Lung (tissue), 16 donors: Measurements from ENCODE around the gene STPG1. TPM values are rescaled to one million over a fixed set of nuclear protein-coding genes. Genes with fewer than 3 reads are reported as not detected.
"Not testable (repeated sequence)": the region's sequence is repeated elsewhere in the genome, so short reads cannot be mapped to it uniquely, and the experiment has no call there.

Experiments used
- ATAC-seq: fragments of 200-7000 bp; cut with Tn5 transposase; one replicate; pipeline ENCODE4 v1.9.1; 2020; ENCODE audit warnings: moderate number of reproducible peaks; ENCODE audit not compliant: insufficient read depth, low FRiP score
- DNase-seq, 3 donors: peaks; one replicate each; pipeline ENCODE4 v3.0.0-alpha.2; 2013 to 2017
- H3K27ac ChIP-seq, 2 donors: one replicate each; pipeline ENCODE4 v1.5.1; 2013; ENCODE audit warnings: mild to moderate bottlenecking in 2 of 2, moderate library complexity in 2 of 2, control low read depth in 1 of 2, inconsistent platforms in 1 of 2, low read depth in 1 of 2, low read length in 1 of 2
- H3K27me3 ChIP-seq, 3 donors: one replicate each; pipeline ENCODE4 v1.5.1; 2013; ENCODE audit warnings: low read length in 2 of 3; ENCODE audit not compliant: control insufficient read depth in 3 of 3, insufficient read depth in 3 of 3
- H3K36me3 ChIP-seq, 4 donors: one replicate each; pipeline ENCODE4 v1.5.1; 2013; ENCODE audit warnings: low read length in 4 of 4, mild to moderate bottlenecking in 1 of 4, moderate library complexity in 1 of 4; ENCODE audit not compliant: control insufficient read depth in 4 of 4, insufficient read depth in 4 of 4
- H3K4me1 ChIP-seq, 5 donors: one replicate each; pipeline ENCODE4 v1.5.1; 2013; ENCODE audit warnings: low read length in 5 of 5, mild to moderate bottlenecking in 2 of 5, moderate library complexity in 1 of 5; ENCODE audit not compliant: control insufficient read depth in 5 of 5, insufficient read depth in 5 of 5
- H3K4me3 ChIP-seq: one replicate; pipeline ENCODE4 v1.5.1; 2013; ENCODE audit warnings: mild to moderate bottlenecking, control low read depth, moderate library complexity
- H3K9ac ChIP-seq, 2 donors: one replicate each; pipeline ENCODE4 v1.5.1; 2013; ENCODE audit warnings: low read length in 2 of 2, control low read depth in 1 of 2; ENCODE audit not compliant: insufficient read depth in 1 of 2
- H3K9me3 ChIP-seq, 4 donors: one replicate each; pipeline ENCODE4 v1.5.1; 2013; ENCODE audit warnings: low read length in 3 of 4, mild to moderate bottlenecking in 1 of 4, moderate library complexity in 1 of 4; ENCODE audit not compliant: control insufficient read depth in 4 of 4, insufficient read depth in 3 of 4
- CTCF ChIP-seq: IDR thresholded peaks from 2 replicates; pipeline ENCODE4 v1.5.1; 2012; ENCODE audit warnings: mild to moderate bottlenecking; ENCODE audit errors: control extremely low read depth, extremely low read depth
- WGBS, 2 donors: extraction: QIAGEN DNeasy Blood & Tissue Kit; methylation state at CpG; one replicate each; pipeline ENCODE4 v1.1.7; 2013; 5-methylcytosine and 5-hydroxymethylcytosine counted together
- long read RNA-seq, 5 donors: transcript quantifications; one replicate each; lab custom pipeline, GENCODE V29; 2026
- polyA plus RNA-seq, 2 donors: library from polyadenylated mRNA; stranded (reverse); fragments of 200-250 nt; gene quantifications; one replicate each; pipeline ENCODE4 v1.2.1, GENCODE V29; 2013
- total RNA-seq, 2 donors: library from RNA; depleted of rRNA in 1 of 2; stranded (reverse); fragments of >200 nt in 1 of 2; gene quantifications; one replicate each; pipeline ENCODE4 v1.2.1, GENCODE V29; 2014 to 2021
- donor health status: control.
- donor health status: control.
- donor health status: Bipolar disorder and iron deficiency.
- donor health status: healthy.
- donor health status: DM: yes; HTN: yes; CAD: no.

The STPG1 gene
- total RNA-seq (10 to 100 TPM in 1 of 2 donors, 1 to 10 TPM in 1; 10.0 to 13.5 TPM), polyA plus RNA-seq (1 to 10 TPM; 6.7 to 9.5 TPM)
- long read RNA-seq, donor 1, partial matches to known transcripts, result 0 of 1 reads
- long read RNA-seq, donor 1, other reads (novel, unspliced or antisense), result 0 of 1 reads
- long read RNA-seq, donor 2, result 0 reads
- long read RNA-seq, donor 3, partial matches to known transcripts, result 5 of 7 reads
- long read RNA-seq, donor 3, other reads (novel, unspliced or antisense), result 0 of 7 reads
- long read RNA-seq, donor 4, partial matches to known transcripts, result 0 of 1 reads
- long read RNA-seq, donor 4, other reads (novel, unspliced or antisense), result 0 of 1 reads
- long read RNA-seq, donor 5, partial matches to known transcripts, result 0 of 1 reads
- long read RNA-seq, donor 5, other reads (novel, unspliced or antisense), result 0 of 1 reads

GRCh38 chr1:24413350-24414163, at the start of gene STPG1:
TSS of gene STPG1 (minus strand) at chr1:24413782. CDS start at chr1:24401388, 12,394 bp downstream.
- Histone ChIP-seq H3K4me1 (peaks cover 0 to 26% (median 6%) of the 10 kb centered on the region in 5 donors), H3K9me3 (no peaks in the 10 kb centered on the region), H3K27me3 (no peaks in the 10 kb centered on the region), H3K27ac (peak within 1 kb of the TSS; percentile 38 to 51), H3K4me3 (peak within 1 kb of the TSS; percentile 51), H3K36me3 (no peaks in the 10 kb centered on the region), H3K9ac (peak within 1 kb of the TSS; percentile 60 to 77)
- 2 to 4% methylated on average over 48 of the region's 48 CpGs for WGBS, 2 donors
- DNase-seq (peak; percentile 86 to 92 (median 90)), ATAC-seq (peak; percentile 79)
- TF ChIP-seq CTCF, result no peak

- H3K9me3 ChIP-seq, H3K4me3 ChIP-seq, ATAC-seq, H3K9ac ChIP-seq, H3K27ac ChIP-seq, H3K27me3 ChIP-seq, DNase-seq, H3K4me1 ChIP-seq: not testable (repeated sequence)
- 91 to 94% methylated on average over 4 of the region's 4 CpGs for WGBS, 2 donors
- peaks cover 3 to 24% (median 8%) of the 10 kb centered on the region in 4 donors for H3K36me3 ChIP-seq
Observed at GRCh38 chr1:24462128-24462527, 48.5 kb upstream of the STPG1 start.

DNA sequence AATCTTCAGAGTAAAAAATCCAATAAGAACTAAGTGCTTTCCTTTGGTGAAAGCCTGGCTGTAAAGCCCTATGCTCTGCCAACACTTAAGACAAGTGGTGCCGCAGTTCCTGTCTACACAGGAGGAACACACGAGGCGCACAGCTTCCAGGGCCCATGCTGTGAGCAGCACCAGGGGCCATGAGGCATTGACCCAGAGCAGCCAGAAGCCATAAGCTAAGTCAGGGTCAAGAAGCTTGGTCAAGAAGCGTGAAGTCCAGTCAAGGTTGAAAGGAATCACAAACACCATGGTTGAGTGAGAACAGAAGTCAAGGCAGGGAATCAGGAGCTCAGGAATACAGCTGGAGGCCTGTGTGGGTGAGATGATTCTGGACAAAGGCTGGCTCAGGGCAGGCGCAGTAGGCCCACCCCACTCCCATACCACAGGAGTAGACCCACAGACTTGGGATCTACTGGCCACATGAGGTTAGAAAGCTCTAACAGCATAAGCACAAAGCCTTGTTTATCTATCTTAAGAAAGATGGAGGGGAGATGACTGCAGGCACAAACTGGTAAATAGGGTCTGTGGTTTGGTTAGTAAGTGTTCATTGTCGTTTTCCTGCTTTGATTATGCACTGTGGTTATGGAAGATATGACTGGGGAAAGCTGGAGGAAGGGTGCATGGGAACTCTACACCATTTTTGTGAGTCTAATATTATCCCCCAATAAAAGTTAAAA, 46.1 kb upstream of the STPG1 start:
- H3K27ac ChIP-seq, result no peak overlapping the region
- DNase-seq (no peak), ATAC-seq (no peak)
- no peaks in the 10 kb centered on the region for H3K4me1 ChIP-seq
- TF ChIP-seq CTCF, result no peak
- H3K9me3 ChIP-seq, result no peaks in the 10 kb centered on the region
- H3K36me3 ChIP-seq, result peaks cover 0 to 33% (median 8%) of the 10 kb centered on the region in 4 donors
- H3K4me3 ChIP-seq, result no peak overlapping the region
- no peaks in the 10 kb centered on the region for H3K27me3 ChIP-seq
- 91 to 92% methylated on average over 6 of the region's 6 CpGs for WGBS, 2 donors
- H3K9ac ChIP-seq, result no peak overlapping the region
